ENCODE data around the gene SLC34A3.

Gene SLC34A3

DNA sequence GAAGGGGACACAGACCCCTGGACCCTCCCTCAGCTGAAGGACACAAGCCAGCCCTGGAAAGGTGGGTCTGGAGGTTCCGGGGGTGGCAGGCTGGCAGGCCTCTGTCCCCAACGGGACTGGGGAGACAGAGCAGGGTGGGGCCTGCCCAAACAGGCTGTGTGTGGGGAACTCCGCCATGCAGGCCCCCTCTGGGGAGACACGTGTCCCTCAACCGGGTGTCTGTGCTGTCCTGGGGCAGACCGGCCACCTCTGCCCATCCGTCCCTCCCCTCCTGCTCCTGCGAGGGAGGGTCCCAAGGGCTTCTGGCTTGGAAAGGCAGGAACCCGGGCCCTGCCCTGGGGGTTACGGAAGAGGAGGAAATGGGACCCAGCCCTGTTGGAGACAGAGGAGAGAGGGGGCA lies 1.4 kb downstream of the SLC34A3 start:
- no peak for DNase-seq
- H4K20me1 ChIP-seq (ENCODE audit: insufficient read depth, low read length), result no peaks in the 10 kb centered on the region
- no peaks in the 10 kb centered on the region for H3K9me2 ChIP-seq (replicated peaks; ENCODE audit: insufficient read depth, low read length)
- no peaks in the 10 kb centered on the region for H3K9me3 ChIP-seq (replicated peaks; ENCODE audit: insufficient read depth, low read length)
- no peak overlapping the region for H2AFZ ChIP-seq (ENCODE audit: low read length)
- TF ChIP-seq CTCF (IDR thresholded peaks at IDR 0.05; ENCODE audit: low read length) (no peak), EZH2phosphoT487 (IDR thresholded peaks at IDR 0.05; ENCODE audit: low read length) (no peak), EZH2 (optimal IDR thresholded peaks at IDR 0.05; ENCODE audit: low read depth, low read length) (no peak)
- H3K4me2 ChIP-seq (ENCODE audit: low read depth, low read length), result no peak overlapping the region
- H3K36me3 ChIP-seq (replicated peaks; ENCODE audit: insufficient read depth, low read length), result no peaks in the 10 kb centered on the region
- H3K27ac ChIP-seq (ENCODE audit: low read length), result no peak overlapping the region
- H3K79me2 ChIP-seq (ENCODE audit: low read length), result no peaks in the 10 kb centered on the region
- H3K4me3 ChIP-seq (ENCODE audit: low read length), result no peak overlapping the region
- H3K27me3 ChIP-seq (replicated peaks; ENCODE audit: insufficient read depth, low read length), result peaks cover 77% of the 10 kb centered on the region
- peaks cover 9% of the 10 kb centered on the region; the same call in 1 of the 2 replicates for H3K4me1 ChIP-seq (ENCODE audit: low read length)
- no peak overlapping the region for H3K9ac ChIP-seq (ENCODE audit: low read length)
- no peaks in the 10 kb centered on the region for H3F3A ChIP-seq (ENCODE audit: insufficient read depth, low read length)

GRCh38 chr9:137232510-137232909 lies 1.8 kb downstream of the SLC34A3 start:
- TF ChIP-seq CTCF (IDR thresholded peaks at IDR 0.05; ENCODE audit: low read length) (no peak), EZH2 (optimal IDR thresholded peaks at IDR 0.05; ENCODE audit: low read depth, low read length) (no peak), EZH2phosphoT487 (IDR thresholded peaks at IDR 0.05; ENCODE audit: low read length) (no peak)
- Histone ChIP-seq H3K4me2 (ENCODE audit: low read depth, low read length) (no peak overlapping the region), H3F3A (ENCODE audit: insufficient read depth, low read length) (no peaks in the 10 kb centered on the region), H2AFZ (ENCODE audit: low read length) (no peak overlapping the region), H3K9ac (ENCODE audit: low read length) (no peak overlapping the region), H4K20me1 (ENCODE audit: insufficient read depth, low read length) (no peaks in the 10 kb centered on the region), H3K9me2 (replicated peaks; ENCODE audit: insufficient read depth, low read length) (no peaks in the 10 kb centered on the region), H3K4me3 (ENCODE audit: low read length) (no peak overlapping the region), H3K79me2 (ENCODE audit: low read length) (no peaks in the 10 kb centered on the region), H3K4me1 (ENCODE audit: low read length) (peaks cover 9% of the 10 kb centered on the region; the same call in 1 of the 2 replicates), H3K27ac (ENCODE audit: low read length) (no peak overlapping the region), H3K9me3 (replicated peaks; ENCODE audit: insufficient read depth, low read length) (no peaks in the 10 kb centered on the region), H3K27me3 (replicated peaks; ENCODE audit: insufficient read depth, low read length) (peaks cover 77% of the 10 kb centered on the region), H3K36me3 (replicated peaks; ENCODE audit: insufficient read depth, low read length) (no peaks in the 10 kb centered on the region)
- no peak for DNase-seq

- H4K20me1 ChIP-seq (ENCODE audit: insufficient read depth, low read length), result no peaks in the 10 kb centered on the region
- H3K27me3 ChIP-seq (replicated peaks; ENCODE audit: insufficient read depth, low read length), result peaks cover 74% of the 10 kb centered on the region
- H3K9ac ChIP-seq (ENCODE audit: low read length), result no peak overlapping the region
- no peaks in the 10 kb centered on the region for H3K36me3 ChIP-seq (replicated peaks; ENCODE audit: insufficient read depth, low read length)
- TF ChIP-seq EZH2 (optimal IDR thresholded peaks at IDR 0.05; ENCODE audit: low read depth, low read length) (no peak), EZH2phosphoT487 (IDR thresholded peaks at IDR 0.05; ENCODE audit: low read length) (no peak), CTCF (IDR thresholded peaks at IDR 0.05; ENCODE audit: low read length) (no peak)
- H3K9me2 ChIP-seq (replicated peaks; ENCODE audit: insufficient read depth, low read length), result no peaks in the 10 kb centered on the region
- no peaks in the 10 kb centered on the region for H3K79me2 ChIP-seq (ENCODE audit: low read length)
- no peaks in the 10 kb centered on the region for H3F3A ChIP-seq (ENCODE audit: insufficient read depth, low read length)
- no peak overlapping the region for H3K4me2 ChIP-seq (ENCODE audit: low read depth, low read length)
- no peak for DNase-seq
- H3K9me3 ChIP-seq (replicated peaks; ENCODE audit: insufficient read depth, low read length), result no peaks in the 10 kb centered on the region
- H3K4me1 ChIP-seq (ENCODE audit: low read length), result peaks cover 9% of the 10 kb centered on the region; the same call in 1 of the 2 replicates
- H2AFZ ChIP-seq (ENCODE audit: low read length), result no peak overlapping the region
- no peak overlapping the region for H3K4me3 ChIP-seq (ENCODE audit: low read length)
- H3K27ac ChIP-seq (ENCODE audit: low read length), result no peak overlapping the region
These were observed 2.7 kb downstream of the SLC34A3 start for GRCh38 chr9:137233143-137233980.

Measured in MM.1S (cell line).